ENCODE results near the gene HSFX3.
"Not testable (repeated sequence)": the region's sequence is repeated elsewhere in the genome, so short reads cannot be mapped to it uniquely, and the experiment has no call there.

Gene HSFX3

GRCh38 chrX:149547782-149548181, 1.9 kb downstream of the HSFX3 start:
- not testable (repeated sequence) for H3K36me3 ChIP-seq (ENCODE audit: insufficient read depth, insufficient read length, low read length); H3K4me3 ChIP-seq (ENCODE audit: insufficient read length, low read depth); H3K9me3 ChIP-seq (ENCODE audit: insufficient read depth, low read length); H3K9ac ChIP-seq (ENCODE audit: insufficient read length, low read depth); H3K4me1 ChIP-seq (ENCODE audit: insufficient read depth, insufficient read length); H3K27me3 ChIP-seq (ENCODE audit: insufficient read depth, insufficient read length); DNase-seq (ENCODE audit: low read depth, low spot score)

- not testable (repeated sequence) for H3K9me3 ChIP-seq (ENCODE audit: insufficient read depth, low read length); DNase-seq (ENCODE audit: low read depth, low spot score); H3K4me1 ChIP-seq (ENCODE audit: insufficient read depth, insufficient read length)
These were observed 2.8 kb downstream of the HSFX3 start for GRCh38 chrX:149546962-149547361.

GRCh38 chrX:149545545-149546543, 3.9 kb downstream of the HSFX3 start:
- H3K4me3 ChIP-seq (ENCODE audit: insufficient read length, low read depth); H3K4me1 ChIP-seq (ENCODE audit: insufficient read depth, insufficient read length); H3K27me3 ChIP-seq (ENCODE audit: insufficient read depth, insufficient read length); H3K36me3 ChIP-seq (ENCODE audit: insufficient read depth, insufficient read length, low read length); H3K9me3 ChIP-seq (ENCODE audit: insufficient read depth, low read length); H3K9ac ChIP-seq (ENCODE audit: insufficient read length, low read depth): not testable (repeated sequence)
- DNase-seq (ENCODE audit: low read depth, low spot score), result peak; percentile 8

More at GRCh38 chrX:149546962-149547361, 2.8 kb downstream of the HSFX3 start:
- not testable (repeated sequence) for H3K9ac ChIP-seq (ENCODE audit: insufficient read length, low read depth); H3K27me3 ChIP-seq (ENCODE audit: insufficient read depth, insufficient read length); H3K4me3 ChIP-seq (ENCODE audit: insufficient read length, low read depth); H3K36me3 ChIP-seq (ENCODE audit: insufficient read depth, insufficient read length, low read length)

GRCh38 chrX:149541521-149542047, 8.1 kb downstream of the HSFX3 start:
- Histone ChIP-seq H3K36me3 (ENCODE audit: insufficient read depth, insufficient read length, low read length) (no peaks in the 10 kb centered on the region), H3K9me3 (ENCODE audit: insufficient read depth, low read length) (no peaks in the 10 kb centered on the region), H3K27me3 (ENCODE audit: insufficient read depth, insufficient read length) (peaks cover 9% of the 10 kb centered on the region), H3K9ac (ENCODE audit: insufficient read length, low read depth) (peak overlapping the region; percentile 61), H3K4me3 (ENCODE audit: insufficient read length, low read depth) (peak overlapping the region; percentile 60), H3K4me1 (ENCODE audit: insufficient read depth, insufficient read length) (no peaks in the 10 kb centered on the region)
- DNase-seq (ENCODE audit: low read depth, low spot score), result no peak
- TF ChIP-seq ZNF274 (IDR thresholded peaks at IDR 0.05; ENCODE audit: low read depth, low read length), result no peak
- TF ChIP-seq YY1 (IDR thresholded peaks at IDR 0.05; ENCODE audit: insufficient read depth, insufficient read length), result no peak
- TF ChIP-seq SUZ12 (IDR thresholded peaks at IDR 0.05; ENCODE audit: extremely low read depth, insufficient read depth, insufficient read length), result no peak

DNA sequence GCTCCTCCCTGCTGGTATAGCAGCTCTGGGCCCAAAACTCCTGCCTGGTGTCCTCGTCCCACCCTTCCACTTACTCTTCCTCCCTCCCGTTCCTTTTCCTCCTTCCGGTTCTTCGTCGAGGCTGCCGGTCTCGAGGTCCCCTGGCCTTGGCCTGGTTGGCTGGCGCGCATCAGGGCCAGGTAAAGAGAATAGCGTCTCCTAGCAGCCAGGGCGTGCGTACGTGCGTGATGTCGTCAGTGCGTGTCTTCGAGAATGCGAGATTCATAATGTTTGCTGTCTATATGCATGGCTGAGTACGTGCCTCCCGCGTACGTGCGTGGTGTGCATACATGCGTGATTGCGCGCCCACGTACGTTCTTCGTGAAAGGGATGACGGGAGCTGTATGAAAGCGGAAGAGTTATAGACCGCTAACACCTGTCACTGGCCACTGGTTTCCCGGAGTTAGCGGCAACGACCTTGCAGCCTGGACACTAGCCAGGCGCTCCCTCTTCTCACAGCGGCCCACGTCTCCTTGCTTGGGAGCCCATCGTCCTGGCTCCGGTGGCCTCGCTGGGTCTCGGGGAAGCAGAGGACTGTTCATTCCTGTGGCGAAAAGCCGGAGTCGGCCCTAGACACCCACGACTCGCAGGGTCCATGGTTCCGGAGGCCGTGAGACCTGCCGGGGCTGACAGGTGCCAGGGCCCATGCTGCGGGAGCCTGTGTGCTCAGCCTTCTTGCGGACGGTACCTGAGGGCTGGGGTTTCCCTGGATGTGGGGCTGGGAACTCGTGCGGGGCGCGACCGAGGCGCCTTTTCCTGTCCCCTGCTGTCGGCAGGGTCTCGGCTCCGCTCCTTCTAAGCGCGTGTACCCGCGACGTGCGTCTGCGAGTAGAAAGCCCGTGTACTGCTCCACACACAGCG, 8.9 kb downstream of the HSFX3 start, which contains the start of gene EOLA1:
EOLA1 (plus strand) TSS at position 392 of the 900 bp plus-strand sequence. CDS start 4,619 bp downstream, outside the sequence.
- Histone ChIP-seq H3K9ac (ENCODE audit: insufficient read length, low read depth) (peak within 1 kb of the TSS; percentile 61), H3K4me3 (ENCODE audit: insufficient read length, low read depth) (peak within 1 kb of the TSS; percentile 60), H3K9me3 (ENCODE audit: insufficient read depth, low read length) (no peaks in the 10 kb centered on the region), H3K27me3 (ENCODE audit: insufficient read depth, insufficient read length) (peaks cover 9% of the 10 kb centered on the region), H3K36me3 (ENCODE audit: insufficient read depth, insufficient read length, low read length) (no peaks in the 10 kb centered on the region), H3K4me1 (ENCODE audit: insufficient read depth, insufficient read length) (no peaks in the 10 kb centered on the region)
- TF ChIP-seq ZNF274 (IDR thresholded peaks at IDR 0.05; ENCODE audit: low read depth, low read length) (no peak), SUZ12 (IDR thresholded peaks at IDR 0.05; ENCODE audit: extremely low read depth, insufficient read depth, insufficient read length) (no peak), YY1 (IDR thresholded peaks at IDR 0.05; ENCODE audit: insufficient read depth, insufficient read length) (no peak)
- peak; percentile 47 for DNase-seq (ENCODE audit: low read depth, low spot score)

- peak; percentile 44 for DNase-seq (ENCODE audit: low read depth, low spot score)
- H3K9ac ChIP-seq (ENCODE audit: insufficient read length, low read depth), result no peak overlapping the region
- peaks cover 9% of the 10 kb centered on the region for H3K27me3 ChIP-seq (ENCODE audit: insufficient read depth, insufficient read length)
- no peaks in the 10 kb centered on the region for H3K36me3 ChIP-seq (ENCODE audit: insufficient read depth, insufficient read length, low read length)
- no peak overlapping the region for H3K4me3 ChIP-seq (ENCODE audit: insufficient read length, low read depth)
- H3K4me1 ChIP-seq (ENCODE audit: insufficient read depth, insufficient read length), result no peaks in the 10 kb centered on the region
- H3K9me3 ChIP-seq (ENCODE audit: insufficient read depth, low read length), result no peaks in the 10 kb centered on the region
- no peak for TF ChIP-seq ZNF274 (IDR thresholded peaks at IDR 0.05; ENCODE audit: low read depth, low read length)
- TF ChIP-seq SUZ12 (IDR thresholded peaks at IDR 0.05; ENCODE audit: extremely low read depth, insufficient read depth, insufficient read length), result no peak
- TF ChIP-seq YY1 (IDR thresholded peaks at IDR 0.05; ENCODE audit: insufficient read depth, insufficient read length), result no peak
These were observed 9.5 kb downstream of the HSFX3 start for GRCh38 chrX:149540131-149540620.
